NCI-H510A treated with DMSO at 0.1 percent for 48 hours (cell line): Measurements from ENCODE around the gene TP53TG3B.
"Not testable (repeated sequence)": the region's sequence is repeated elsewhere in the genome, so short reads cannot be mapped to it uniquely, and the experiment has no call there.

Experiments used
- DNase-seq: peaks from one replicate; lab custom pipeline; 2025; lab: John Stamatoyannopoulos, UW

Gene TP53TG3B, protein sequence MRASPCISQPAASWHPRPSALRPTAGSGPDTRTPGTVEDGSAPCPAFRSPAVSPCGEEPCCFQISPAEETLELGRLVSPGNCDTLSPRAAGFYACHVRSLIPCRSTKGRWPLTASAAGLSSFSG

DNA sequence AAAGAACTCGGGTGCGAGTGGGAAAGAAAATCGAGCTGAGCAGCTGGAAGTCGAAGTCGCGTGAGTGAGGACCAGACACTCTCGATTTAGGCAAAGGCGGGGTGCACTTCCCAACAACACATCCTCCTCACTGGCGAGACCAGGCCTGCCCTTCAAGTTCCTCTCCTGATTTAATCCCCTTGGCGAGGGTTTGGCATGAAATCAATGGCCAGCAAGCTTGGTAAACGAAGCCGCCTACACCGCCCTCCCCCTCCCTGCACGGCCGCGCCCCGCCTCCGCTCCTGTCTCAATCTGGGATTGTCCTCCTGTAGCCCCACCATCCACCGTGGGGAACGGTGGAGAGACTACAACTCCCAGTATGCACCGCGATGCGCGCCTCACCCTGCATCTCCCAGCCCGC lies at the start of gene TP53TG3B:
Gene TP53TG3B (plus strand): TSS at position 301 of the 400 bp plus-strand sequence. CDS start 68 bp downstream, at position 369.
- DNase-seq = not testable (repeated sequence)

DNA sequence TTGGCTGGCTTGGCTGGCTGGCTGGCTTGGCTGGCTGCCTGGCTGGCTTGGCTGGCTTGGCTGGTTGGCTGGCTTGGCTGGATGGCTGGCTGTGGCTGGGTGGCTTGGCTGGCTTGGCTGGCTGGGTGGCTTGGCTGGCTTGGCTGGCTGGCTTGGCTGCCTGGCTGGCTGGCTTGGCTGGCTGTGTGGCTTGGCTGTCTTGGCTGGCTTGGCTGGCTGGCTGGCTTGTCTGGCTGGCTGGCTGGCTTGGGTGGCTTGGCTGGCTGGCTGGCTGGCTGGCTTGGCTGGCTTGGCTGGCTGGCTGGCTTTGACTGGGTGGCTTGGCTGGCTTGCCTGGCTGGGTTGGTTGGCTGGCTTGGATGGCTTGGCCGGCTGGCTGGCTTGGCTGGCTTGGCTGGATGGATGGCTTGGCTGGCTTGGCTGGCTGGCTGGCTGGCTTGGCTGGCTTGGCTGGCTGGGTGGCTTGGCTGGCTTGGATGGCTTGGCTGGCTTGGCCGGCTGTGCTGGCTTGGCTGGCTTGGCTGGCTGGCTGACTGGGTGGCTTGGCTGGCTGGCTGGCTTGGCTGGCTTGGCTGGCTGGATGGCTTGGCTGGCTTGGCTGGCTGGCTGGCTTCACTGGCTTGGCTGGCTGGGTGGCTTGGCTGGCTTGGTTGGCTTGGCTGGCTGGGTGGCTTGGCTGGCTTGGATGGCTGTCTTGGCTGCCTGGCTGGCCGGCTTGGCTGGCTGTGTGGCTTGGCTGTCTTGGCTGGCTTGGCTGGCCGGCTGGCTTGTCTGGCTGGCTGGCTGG lies 24.2 kb upstream of the TP53TG3B start:
- DNase-seq = not testable (repeated sequence)

DNA sequence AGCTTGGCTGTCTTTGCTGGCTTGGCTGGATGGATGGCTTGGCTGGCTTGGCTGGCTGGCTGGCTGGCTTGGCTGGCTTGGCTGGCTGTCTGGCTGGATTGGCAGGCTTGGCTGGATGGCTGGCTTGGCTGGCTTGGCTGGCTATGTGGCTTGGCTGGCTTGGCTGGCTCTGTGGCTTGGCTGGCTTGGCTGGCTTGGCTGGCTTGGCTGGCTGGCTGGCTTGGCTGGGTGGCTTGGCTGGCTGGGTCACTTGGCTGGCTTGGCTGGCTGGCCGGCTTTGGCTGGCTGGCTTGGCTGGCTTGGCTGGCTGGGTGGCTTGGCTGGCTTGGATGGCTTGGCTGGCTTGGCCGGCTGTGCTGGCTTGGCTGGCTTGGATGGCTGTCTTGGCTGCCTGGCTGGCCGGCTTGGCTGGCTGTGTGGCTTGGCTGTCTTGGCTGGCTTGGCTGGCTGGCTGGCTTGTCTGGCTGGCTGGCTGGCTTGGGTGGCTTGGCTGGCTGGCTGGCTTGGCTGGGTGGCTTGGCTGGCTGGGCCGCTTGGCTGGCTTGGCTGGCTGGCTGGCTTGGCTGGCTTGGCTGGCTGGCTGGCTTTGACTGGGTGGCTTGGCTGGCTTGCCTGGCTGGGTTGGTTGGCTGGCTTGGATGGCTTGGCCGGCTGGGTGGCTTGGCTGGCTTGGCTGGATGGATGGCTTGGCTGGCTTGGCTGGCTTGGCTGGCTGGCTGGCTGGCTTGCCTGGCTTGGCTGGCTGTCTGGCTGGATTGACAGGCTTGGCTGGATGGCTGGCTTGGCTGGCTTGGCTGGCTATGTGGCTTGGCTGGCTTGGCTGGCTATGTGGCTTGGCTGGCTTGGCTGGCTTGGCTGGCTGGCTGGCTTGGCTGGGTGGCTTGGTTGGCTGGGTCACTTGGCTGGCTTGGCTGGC lies 22.8 kb upstream of the TP53TG3B start:
- not testable (repeated sequence) for DNase-seq

DNA sequence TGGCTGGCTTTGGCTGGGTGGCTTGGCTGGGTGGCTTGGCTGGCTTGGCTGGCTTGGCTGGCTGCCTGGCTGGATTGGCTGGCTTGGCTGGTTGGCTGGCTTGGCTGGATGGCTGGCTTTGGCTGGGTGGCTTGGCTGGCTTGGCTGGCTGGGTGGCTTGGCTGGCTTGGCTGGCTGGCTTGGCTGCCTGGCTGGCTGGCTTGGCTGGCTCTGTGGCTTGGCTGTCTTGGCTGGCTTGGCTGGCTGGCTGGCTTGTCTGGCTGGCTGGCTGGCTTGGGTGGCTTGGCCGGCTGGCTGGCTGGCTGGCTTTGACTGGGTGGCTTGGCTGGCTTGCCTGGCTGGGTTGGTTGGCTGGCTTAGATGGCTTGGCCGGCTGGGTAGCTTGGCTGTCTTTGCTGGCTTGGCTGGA lies 22.1 kb upstream of the TP53TG3B start:
- not testable (repeated sequence) for DNase-seq

DNA sequence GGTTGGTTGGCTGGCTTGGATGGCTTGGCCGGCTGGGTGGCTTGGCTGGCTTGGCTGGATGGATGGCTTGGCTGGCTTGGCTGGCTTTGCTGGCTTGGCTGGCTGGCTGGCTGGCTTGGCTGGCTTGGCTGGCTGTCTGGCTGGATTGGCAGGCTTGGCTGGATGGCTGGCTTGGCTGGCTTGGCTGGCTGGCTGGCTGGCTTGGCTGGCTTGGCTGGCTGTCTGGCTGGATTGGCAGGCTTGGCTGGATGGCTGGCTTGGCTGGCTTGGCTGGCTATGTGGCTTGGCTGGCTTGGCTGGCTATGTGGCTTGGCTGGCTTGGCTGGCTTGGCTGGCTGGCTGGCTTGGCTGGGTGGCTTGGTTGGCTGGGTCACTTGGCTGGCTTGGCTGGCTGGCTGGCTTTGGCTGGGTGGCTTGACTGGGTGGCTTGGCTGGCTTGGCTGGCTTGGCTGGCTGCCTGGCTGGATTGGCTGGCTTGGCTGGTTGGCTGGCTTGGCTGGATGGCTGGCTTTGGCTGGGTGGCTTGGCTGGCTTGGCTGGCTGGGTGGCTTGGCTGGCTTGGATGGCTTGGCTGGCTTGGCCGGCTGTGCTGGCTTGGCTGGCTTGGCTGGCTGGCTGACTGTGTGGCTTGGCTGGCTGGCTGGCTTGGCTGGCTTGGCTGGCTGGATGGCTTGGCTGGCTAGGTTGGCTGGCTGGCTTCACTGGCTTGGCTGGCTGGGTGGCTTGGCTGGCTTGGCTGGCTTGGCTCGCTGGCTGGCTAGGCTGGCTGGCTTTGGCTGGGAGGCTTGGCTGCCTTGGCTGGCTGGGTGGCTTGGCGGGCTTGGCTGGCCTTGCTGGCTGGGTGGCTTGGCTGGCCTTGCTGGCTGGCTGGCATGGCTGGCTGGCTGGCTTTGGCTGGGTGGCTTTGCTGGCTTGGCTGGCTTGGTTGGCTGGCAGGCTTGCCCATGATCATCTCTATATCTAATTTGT lies 21.3 kb upstream of the TP53TG3B start:
- not testable (repeated sequence) for DNase-seq
